ENCODE results near the gene RGS12. TPM values are rescaled to one million over a fixed set of nuclear protein-coding genes. Genes with fewer than 3 reads are reported as not detected.

The RGS12 gene
- total RNA-seq, 1 donor: 15.1 TPM

- no peak for DNase-seq (ENCODE audit: low read depth)
- TF ChIP-seq CTCF (IDR thresholded peaks at IDR 0.05; ENCODE audit: insufficient read depth, low read length): no peak
- H3K4me3 ChIP-seq (ENCODE audit: low read depth, low read length): no peak overlapping the region
Observed at GRCh38 chr4:3317011-3317655, 24.3 kb downstream of the RGS12 start.

DNA sequence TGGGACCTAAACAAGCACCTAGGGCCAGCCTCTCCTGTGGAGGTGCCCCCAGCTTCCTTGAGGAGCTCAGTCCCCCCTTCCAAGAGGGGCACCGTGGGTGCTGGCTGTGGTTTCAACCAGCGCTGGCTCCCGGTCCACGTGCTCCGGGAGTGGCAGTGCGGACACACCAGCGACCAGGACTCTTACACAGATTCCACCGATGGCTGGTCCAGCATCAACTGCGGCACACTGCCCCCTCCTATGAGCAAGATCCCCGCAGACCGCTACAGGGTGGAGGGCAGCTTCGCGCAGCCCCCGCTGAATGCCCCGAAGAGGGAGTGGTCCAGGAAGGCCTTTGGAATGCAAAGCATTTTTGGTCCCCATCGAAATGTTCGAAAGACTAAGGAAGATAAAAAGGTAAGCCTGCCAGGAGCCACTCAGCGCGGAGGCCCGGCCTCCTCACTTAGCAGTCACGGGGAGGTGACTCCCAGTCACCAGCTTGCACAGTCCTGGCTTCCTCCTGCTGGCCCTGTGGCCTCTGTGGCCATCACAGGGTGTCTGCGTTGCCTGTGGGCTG lies 24.9 kb downstream of the RGS12 start:
- no peak for TF ChIP-seq CTCF (IDR thresholded peaks at IDR 0.05; ENCODE audit: insufficient read depth, low read length)
- no peak overlapping the region for H3K4me3 ChIP-seq (ENCODE audit: low read depth, low read length)
- DNase-seq (ENCODE audit: low read depth): no peak

DNA sequence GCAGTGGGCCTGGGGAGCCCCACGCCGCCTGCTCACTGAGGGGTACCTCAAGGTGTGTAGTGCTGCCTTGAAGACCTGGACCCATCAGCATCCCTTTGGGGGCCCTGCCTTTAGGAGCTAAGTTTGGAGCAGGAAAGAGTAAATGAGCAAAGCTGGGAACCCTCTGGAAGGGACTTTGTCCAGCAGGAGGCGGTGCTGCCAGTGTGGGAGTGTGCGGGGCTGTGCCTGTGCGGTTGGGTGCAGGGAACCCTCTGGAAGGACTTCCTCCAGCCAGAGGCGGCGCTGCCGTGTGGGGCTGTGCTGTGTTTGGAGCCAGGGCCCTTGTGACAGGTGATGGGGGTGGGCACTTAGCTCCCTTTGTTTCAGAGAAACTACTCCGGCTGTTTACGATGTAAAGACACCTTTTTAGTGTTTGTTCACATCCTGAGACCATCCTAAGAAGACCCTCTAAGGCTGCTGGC lies 25.8 kb downstream of the RGS12 start:
- no peak overlapping the region for H3K4me3 ChIP-seq (ENCODE audit: low read depth, low read length)
- no peak for DNase-seq (ENCODE audit: low read depth)
- TF ChIP-seq CTCF (IDR thresholded peaks at IDR 0.05; ENCODE audit: insufficient read depth, low read length): no peak

GRCh38 chr4:3320361-3321023 lies 27.7 kb downstream of the RGS12 start:
- no peak overlapping the region for H3K4me3 ChIP-seq (ENCODE audit: low read depth, low read length)
- no peak for TF ChIP-seq CTCF (IDR thresholded peaks at IDR 0.05; ENCODE audit: insufficient read depth, low read length)
- DNase-seq (ENCODE audit: low read depth): no peak

GRCh38 chr4:3321295-3321889 lies 28.6 kb downstream of the RGS12 start:
- no peak for TF ChIP-seq CTCF (IDR thresholded peaks at IDR 0.05; ENCODE audit: insufficient read depth, low read length)
- DNase-seq (ENCODE audit: low read depth): peak; percentile 46

DNA sequence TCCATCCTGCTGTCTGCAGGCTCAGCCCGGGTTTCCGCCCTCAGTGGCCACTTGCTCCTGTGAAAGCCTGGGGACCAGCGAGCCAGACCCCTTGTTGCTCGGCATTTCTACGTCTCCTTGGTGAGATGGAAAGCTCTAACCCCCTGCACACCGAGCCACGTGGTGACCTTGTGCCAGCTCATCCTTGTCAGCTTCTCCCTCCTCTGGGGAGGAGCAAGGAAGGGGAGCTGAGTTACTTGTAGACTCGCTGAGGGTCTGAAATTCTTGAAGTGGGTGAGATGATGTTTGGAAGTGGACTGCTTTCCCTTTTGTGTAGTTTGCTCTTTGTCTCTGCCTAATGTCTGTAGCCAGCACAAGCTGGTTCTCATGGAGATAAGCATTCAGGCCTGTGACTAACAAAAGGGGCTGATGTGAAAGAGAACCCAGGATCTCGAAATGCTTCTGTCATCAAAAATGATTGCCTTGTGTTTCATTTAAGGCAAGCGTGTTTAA lies 29.3 kb downstream of the RGS12 start:
- H3K4me3 ChIP-seq (ENCODE audit: low read depth, low read length): no peak overlapping the region
- TF ChIP-seq CTCF (IDR thresholded peaks at IDR 0.05; ENCODE audit: insufficient read depth, low read length): no peak
- peak; percentile 76 for DNase-seq (ENCODE audit: low read depth)

More at GRCh38 chr4:3321295-3321889, 28.6 kb downstream of the RGS12 start:
- no peak overlapping the region for H3K4me3 ChIP-seq (ENCODE audit: low read depth, low read length)
